ENCODE measurements around the gene RXFP4. TPM values are rescaled to one million over a fixed set of nuclear protein-coding genes. Genes with fewer than 3 reads are reported as not detected.

Gene RXFP4
- polyA plus RNA-seq, 1 of the 3 experiments (the other 2 are of a cell fraction), result not detected

- no peak for TF ChIP-seq RXRA (IDR thresholded peaks at IDR 0.05; ENCODE audit: borderline replicate concordance, low read depth)
These were observed 40.7 kb downstream of the RXFP4 start (continued) for GRCh38 chr1:155982106-155982505.

- DNase-seq, result no peak
- H4K20me1 ChIP-seq (ENCODE audit: insufficient read depth), result no peaks in the 10 kb centered on the region
- peaks cover 41% of the 10 kb centered on the region for H3K79me2 ChIP-seq (ENCODE audit: insufficient read depth)
- H3K9me2 ChIP-seq, result no peaks in the 10 kb centered on the region
- H3K9ac ChIP-seq, result peak overlapping the region; percentile 58; the same call in 1 of the 2 replicates
- TF ChIP-seq FOSL2 (IDR thresholded peaks at IDR 0.05; ENCODE audit: borderline replicate concordance, low read depth) (peak; percentile 45; the same call in 1 of the 2 replicates), RXRA (IDR thresholded peaks at IDR 0.05; ENCODE audit: borderline replicate concordance, low read depth) (peak; percentile 32; the same call in 1 of the 2 replicates), TAF1 (IDR thresholded peaks at IDR 0.05; ENCODE audit: borderline replicate concordance, low read depth, low read length) (peak; percentile 42; the same call in 1 of the 2 replicates), CTCF (IDR thresholded peaks at IDR 0.05) (peak; percentile 19), MEF2A (IDR thresholded peaks at IDR 0.05; ENCODE audit: borderline replicate concordance, low read depth) (no peak), USF2 (IDR thresholded peaks at IDR 0.05; ENCODE audit: borderline replicate concordance, low read depth, low read length) (no peak), MAX (IDR thresholded peaks at IDR 0.05; ENCODE audit: low read depth) (peak; percentile 76), GABPA (IDR thresholded peaks at IDR 0.05; ENCODE audit: low read depth) (0 out of 2 replicates have a peak, but pooled peaks have one; percentile 23), TEAD4 (IDR thresholded peaks at IDR 0.05; ENCODE audit: borderline replicate concordance, insufficient read depth) (0 out of 2 replicates have a peak, but pooled peaks have one; percentile 22), NFIC (IDR thresholded peaks at IDR 0.05; ENCODE audit: borderline replicate concordance) (peak; percentile 85), SIN3A (IDR thresholded peaks at IDR 0.05; ENCODE audit: borderline replicate concordance, low read depth, low read length) (no peak), REST (IDR thresholded peaks at IDR 0.05; ENCODE audit: low read depth, low read length) (0 out of 2 replicates have a peak, but pooled peaks have one; percentile 61), PBX3 (IDR thresholded peaks at IDR 0.05) (no peak), POLR2AphosphoS5 (IDR thresholded peaks at IDR 0.05; ENCODE audit: low read depth, low read length) (peak; percentile 48; the same call in 1 of the 2 replicates), GATA2 (CRISPR knock-in tag; IDR thresholded peaks at IDR 0.05) (no peak), YY1 (IDR thresholded peaks at IDR 0.05; ENCODE audit: low read depth) (no peak), NRF1 (IDR thresholded peaks at IDR 0.05; ENCODE audit: low read depth, low read length) (no peak), EP300 (IDR thresholded peaks at IDR 0.05; ENCODE audit: borderline replicate concordance in 1 of 2, low read depth in 1 of 2, low read length in 1 of 2) (peak in 1 of 2 experiments; percentile 58; a peak in 1 of 4 replicates), JUND (IDR thresholded peaks at IDR 0.05) (no peak; the same call in 1 of the 2 replicates), RAD21 (IDR thresholded peaks at IDR 0.05; ENCODE audit: low read length) (no peak), TCF12 (IDR thresholded peaks at IDR 0.05) (peak; percentile 52)
- peaks cover 10 to 47% of the 10 kb centered on the region in 2 experiments for H3K4me1 ChIP-seq (ENCODE audit: control insufficient read depth in 1 of 2, insufficient read depth in 2 of 2, low read depth in 1 of 2, low read length in 1 of 2)
- peak overlapping the region; percentile 88 for H3K4me2 ChIP-seq
- no peaks in the 10 kb centered on the region for H3K36me3 ChIP-seq (replicated peaks in 1 of 2; ENCODE audit: control insufficient read depth in 1 of 2, insufficient read depth in 2 of 2, low read length in 1 of 2)
- no peaks in the 10 kb centered on the region for H3K27me3 ChIP-seq (ENCODE audit: insufficient read depth)
- CTCF ChIA-PET, result interaction anchor here (1.5 to 6.5 kb wide), 3 partner anchors 45 to 83 kb away, joined by 3 to 41 read pairs (median 10); no protein-coding TSS in a partner anchor
- POLR2A ChIA-PET, result interaction anchor here (0.5 to 1.5 kb wide), 3 partner anchors 13 to 49 kb away, joined by 3 to 6 read pairs (median 4); partner anchors contain the start of gene KHDC4
- H3K27ac ChIP-seq (ENCODE audit: low read depth in 2 of 2, low read length in 1 of 2), result peak overlapping the region in 1 of 2 experiments; percentile 93; a peak in 2 of 4 replicates
- 30% methylated on average over 4 of the region's 4 CpGs for WGBS (ENCODE audit: low lambda C conversion rate)
- no peak overlapping the region for H2AFZ ChIP-seq (ENCODE audit: low read depth)
- peaks cover 25% of the 10 kb centered on the region for H3F3A ChIP-seq (replicated peaks; ENCODE audit: insufficient read depth)
- no peaks in the 10 kb centered on the region for H3K9me3 ChIP-seq
- peak overlapping the region; percentile 2 to 35; a peak in 2 of 4 replicates for H3K4me3 ChIP-seq (ENCODE audit: low read depth in 2 of 2, low read length in 1 of 2)
These were observed 42.0 kb downstream of the RXFP4 start for GRCh38 chr1:155983191-155984024.
